ENCODE results near the gene YPEL2.

Gene YPEL2

GRCh38 chr17:59330053-59330942 is 1.2 kb upstream of the YPEL2 start:
- no peak for DNase-seq

- DNase-seq = no peak
These were observed 684 bp downstream of the YPEL2 start for GRCh38 chr17:59331929-59332748.

GRCh38 chr17:59332749-59333377 is 1.4 kb downstream of the YPEL2 start:
- DNase-seq = no peak

DNA sequence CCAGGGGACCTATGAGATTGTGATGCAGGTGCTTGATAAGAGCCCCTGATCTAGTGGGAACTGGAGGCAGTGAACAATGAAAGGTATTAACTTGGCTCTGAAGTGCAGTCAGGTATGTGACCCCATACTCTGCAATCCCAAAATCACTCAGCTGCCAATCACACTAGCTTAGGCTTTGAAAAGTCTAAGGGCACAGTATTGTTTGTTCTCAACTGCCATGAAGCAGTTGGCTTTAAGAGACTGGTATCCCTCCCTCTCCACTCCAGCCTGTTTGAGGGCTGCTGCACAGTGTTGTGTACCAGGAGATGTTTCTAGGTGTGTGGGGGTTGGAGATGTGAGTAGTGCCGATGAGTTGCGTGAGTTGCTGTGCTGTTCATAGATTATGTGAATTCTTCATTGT is 2.4 kb downstream of the YPEL2 start:
- DNase-seq = no peak

- DNase-seq = no peak
These were observed 4.2 kb downstream of the YPEL2 start for GRCh38 chr17:59335685-59336084.

- no peak for DNase-seq
These were observed 6.4 kb downstream of the YPEL2 start for GRCh38 chr17:59337741-59338299.

DNA sequence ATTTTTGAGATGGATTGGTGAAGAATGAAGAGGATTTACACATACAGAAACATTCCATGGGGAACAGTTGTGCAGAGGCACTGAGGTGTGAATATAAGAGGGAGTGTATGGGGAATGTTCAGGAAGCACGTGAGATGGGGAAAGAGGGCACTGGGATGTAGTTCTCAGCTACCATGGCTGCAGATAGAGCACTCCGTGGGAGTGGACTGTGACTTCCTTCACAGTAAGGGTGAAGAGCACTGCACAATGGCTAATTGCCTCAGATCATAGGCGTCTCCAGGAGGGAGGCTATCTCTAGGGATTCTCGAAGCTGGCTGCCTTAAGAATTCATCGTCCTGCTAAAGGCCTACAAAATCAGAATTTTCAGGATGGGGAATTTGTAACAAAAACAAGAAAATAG is 7.0 kb downstream of the YPEL2 start:
- no peak for DNase-seq

DNA sequence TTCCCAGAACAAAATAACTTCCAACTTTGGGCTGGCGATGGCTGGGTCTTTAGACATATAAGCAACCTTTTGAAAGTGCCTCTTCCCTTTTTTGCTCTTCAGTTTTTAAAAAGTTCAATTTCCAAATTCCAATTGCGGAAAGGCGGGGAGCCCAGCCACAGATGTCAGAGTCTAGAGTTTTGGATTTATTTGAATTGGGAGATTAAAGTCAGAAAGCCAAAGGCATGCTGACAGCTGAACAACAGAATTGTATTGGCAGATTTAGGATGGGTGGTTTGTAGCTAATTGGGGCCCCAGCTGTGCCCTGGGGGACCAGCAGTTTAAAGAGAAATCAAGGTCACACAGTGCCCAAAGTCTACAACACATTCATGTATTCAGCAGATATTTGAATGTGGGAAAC is 10.5 kb downstream of the YPEL2 start:
- no peak for DNase-seq

DNA sequence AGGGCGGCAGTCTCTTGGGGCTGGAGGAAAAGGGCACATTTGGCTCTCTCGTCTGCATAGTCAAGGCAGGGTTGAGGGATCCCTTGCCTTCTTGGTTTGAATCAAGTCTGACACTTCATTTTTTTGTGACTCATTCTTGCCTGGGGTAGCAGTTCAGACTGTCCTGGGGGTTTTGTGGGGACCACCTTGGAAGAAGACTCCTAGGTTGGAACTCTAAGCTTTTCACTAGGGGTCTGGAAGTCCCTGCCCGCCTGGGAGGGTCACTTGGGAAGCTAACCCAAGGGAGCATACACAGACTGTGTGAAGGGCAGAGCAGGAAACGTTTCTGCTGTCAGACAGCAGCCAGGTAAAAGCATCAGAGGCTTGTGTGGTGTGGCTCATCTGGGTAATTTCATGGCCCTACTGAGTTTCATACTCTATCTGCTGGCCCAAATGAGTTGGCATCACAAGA is 11.3 kb downstream of the YPEL2 start:
- no peak for DNase-seq

DNA sequence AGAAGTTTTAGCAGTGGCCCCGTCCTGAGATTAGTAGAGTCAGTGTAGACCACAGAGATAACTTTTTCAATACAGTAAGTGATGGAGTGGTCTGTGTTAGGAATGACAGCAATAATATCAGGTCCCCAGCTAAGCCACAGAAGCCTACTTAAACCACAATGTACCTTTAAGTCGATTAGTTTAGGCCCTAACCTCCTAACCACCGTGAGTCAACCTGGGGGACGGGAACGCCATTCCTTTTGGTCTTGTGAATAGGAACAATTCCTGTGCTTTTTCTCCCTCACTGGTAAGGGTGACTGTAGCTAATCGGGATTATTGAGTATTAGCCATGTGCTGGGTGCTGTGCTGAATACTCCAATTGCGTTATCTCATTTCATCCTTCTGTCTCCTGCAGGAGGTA is 14.0 kb downstream of the YPEL2 start:
- DNase-seq = no peak

DNA sequence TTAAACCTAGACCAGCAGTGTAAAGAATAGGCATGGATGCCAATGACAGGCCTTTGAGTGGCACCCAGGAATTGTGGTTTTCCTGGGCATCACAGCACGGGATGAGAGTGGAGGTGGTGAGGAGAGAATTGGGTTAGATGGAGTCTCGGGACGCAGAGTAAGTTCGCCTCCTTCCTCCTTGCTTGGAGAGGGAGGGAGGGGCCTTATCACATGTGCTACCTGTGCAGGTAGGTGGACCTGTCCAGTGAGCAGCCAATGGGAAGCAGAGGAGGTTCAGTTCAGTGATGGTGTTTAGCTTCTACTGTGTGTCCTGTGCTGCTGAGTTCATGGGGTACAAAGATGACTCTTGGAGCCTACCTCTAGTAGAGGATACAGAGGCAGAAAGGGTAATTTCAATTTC is 14.9 kb downstream of the YPEL2 start:
- DNase-seq = no peak

GRCh38 chr17:59346876-59347407 is 15.5 kb downstream of the YPEL2 start:
- DNase-seq = no peak

DNA sequence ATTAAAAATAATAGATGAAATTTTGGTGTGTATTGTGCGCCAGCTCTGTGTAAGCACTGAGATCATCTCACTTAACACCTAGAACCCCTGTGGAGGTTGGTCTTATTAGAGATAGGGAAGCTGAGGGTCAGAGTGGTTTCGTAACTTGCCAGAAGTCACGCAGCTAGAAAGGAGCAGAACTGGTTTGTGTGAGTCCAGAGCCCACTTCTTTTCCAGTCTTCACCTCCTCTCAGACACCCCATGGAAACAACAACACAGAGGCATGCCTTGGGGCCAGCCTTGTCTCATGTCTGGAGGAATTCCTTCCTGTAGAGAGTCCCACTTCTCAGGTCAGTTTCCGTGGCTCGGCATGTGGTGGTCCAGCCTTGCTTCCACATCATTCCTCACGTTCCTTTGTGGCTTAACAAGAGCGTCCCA is 16.5 kb downstream of the YPEL2 start:
- DNase-seq = no peak

- DNase-seq = no peak
These were observed 17.7 kb downstream of the YPEL2 start for GRCh38 chr17:59349178-59349577.

DNA sequence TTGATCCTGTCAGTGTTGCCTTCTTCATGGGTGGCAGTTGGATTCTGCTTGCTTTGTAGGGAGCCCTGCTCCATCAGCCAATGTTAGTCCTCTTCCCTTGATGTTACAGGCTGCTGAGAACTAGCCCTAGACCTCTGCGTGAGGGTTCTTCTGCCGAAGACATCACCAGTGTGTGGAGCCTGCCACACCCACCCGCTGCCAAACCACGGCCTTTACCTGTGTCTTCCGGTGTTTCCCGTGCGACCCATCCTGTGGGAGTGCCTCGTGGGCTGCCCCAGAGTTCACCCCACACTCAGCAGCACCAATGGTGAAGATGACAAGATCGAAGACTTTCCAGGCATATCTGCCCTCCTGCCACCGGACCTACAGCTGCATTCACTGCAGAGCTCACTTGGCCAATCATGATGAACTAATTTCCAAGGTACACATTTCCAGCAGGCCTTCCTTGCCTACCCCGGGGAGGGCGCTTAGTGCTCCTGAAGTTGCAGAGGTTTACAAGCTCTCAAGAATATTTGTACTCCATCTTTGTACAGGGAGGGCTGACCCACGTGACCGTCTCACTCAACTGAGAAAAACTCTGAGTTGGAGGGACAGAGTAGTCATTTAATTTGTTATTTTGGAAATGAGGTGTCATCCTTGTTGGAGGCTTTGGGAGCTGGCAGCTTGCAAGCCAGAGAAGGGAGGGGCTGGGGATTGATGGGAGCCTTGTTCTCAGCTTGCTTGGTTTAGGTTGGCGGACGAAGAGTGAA is 21.8 kb downstream of the YPEL2 start:
- no peak for DNase-seq

GRCh38 chr17:59353936-59354755 is 22.7 kb downstream of the YPEL2 start:
- no peak for DNase-seq

DNA sequence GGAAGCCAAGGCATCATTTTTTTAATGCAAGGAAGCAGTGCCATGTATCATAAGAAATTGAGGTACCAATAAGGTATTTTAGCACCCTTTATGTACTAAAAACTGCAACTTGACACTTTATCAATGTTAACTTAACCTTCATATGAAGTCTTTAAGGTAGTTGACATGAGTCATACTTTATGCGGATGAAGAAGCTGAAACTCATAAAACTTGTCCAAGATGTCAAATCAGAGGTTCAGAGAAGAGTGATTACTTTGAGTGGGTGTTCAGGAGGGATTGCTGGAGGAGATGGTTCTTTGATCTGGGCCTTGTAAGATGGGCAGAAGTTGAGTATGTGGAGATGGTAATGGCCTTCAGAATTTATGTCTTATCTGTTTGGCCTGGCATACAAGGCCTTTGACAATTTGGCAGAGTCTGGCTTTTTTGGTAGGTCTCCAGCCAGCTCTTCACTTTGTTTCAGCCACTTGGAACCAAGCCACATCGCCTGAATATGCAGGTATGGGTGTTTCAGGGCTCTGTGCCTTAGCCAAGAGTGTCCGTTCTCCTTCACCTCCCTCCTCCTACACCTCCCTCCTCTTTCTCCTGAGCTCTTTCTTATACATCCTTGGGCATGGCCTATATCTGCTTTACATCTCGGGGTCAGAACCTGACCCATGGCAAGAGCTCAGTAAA is 23.7 kb downstream of the YPEL2 start:
- no peak for DNase-seq

- DNase-seq = no peak
These were observed 24.4 kb downstream of the YPEL2 start for GRCh38 chr17:59355702-59356325.

- no peak for DNase-seq
These were observed 25.2 kb downstream of the YPEL2 start for GRCh38 chr17:59356543-59357218.
